Measurements from ENCODE around the gene MED9. TPM values are rescaled to one million over a fixed set of nuclear protein-coding genes. Genes with fewer than 3 reads are reported as not detected.

MED9 gene
- total and polyA plus RNA-seq, 9 of the 15 experiments (the other 6 are each of a cell fraction or from before 2014, with no cell fraction given): 2.2 to 15.8 (median 12.7) TPM

DNA sequence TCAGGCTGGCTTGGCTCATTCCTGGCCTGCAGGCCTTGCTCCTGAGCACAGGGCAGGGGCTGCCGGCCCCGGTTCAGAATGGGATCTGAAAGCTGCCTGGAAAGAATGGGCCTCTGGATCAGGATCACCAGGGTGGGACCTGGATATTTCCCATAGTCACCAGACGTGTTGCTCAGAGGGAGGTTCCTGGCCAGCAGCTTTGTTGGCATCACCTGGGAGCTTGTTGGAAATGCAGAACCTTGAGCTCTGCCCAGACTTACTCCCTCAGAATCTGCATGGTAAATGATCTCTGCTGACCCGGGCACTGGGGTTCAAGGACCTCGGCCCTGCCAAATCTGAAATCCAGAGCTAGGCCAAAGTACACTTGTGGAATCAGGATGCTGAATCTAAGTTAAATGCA, 29.5 kb upstream of the MED9 start:
- FAIRE-seq (no peak), DNase-seq (ENCODE audit: extremely low read depth in 1 of 4, low spot score in 3 of 4) (no peak), ATAC-seq (no peak)
- Histone ChIP-seq H2AFZ (ENCODE audit: low read depth, low read length) (no peak overlapping the region), H3K9ac (ENCODE audit: insufficient read depth in 1 of 2, low read depth in 2 of 2, low read length in 2 of 2) (no peak overlapping the region), H3K4me1 (replicated peaks in 1 of 2; ENCODE audit: control insufficient read depth in 2 of 2, insufficient read depth in 2 of 2, low read length in 2 of 2) (no peaks in the 10 kb centered on the region), H3K9me1 (ENCODE audit: control insufficient read depth, insufficient read depth, low read length) (no peaks in the 10 kb centered on the region), H3K36me3 (ENCODE audit: control insufficient read depth, insufficient read depth, low read length) (no peaks in the 10 kb centered on the region), H3K9me3 (replicated peaks; ENCODE audit: control insufficient read depth, insufficient read depth, low read depth, low read length) (no peaks in the 10 kb centered on the region; the same call in 1 of the 2 replicates), H3K27ac (ENCODE audit: extremely low read depth, low read depth, low read length) (no peak overlapping the region), H3K4me3 (no peak overlapping the region), H4K20me1 (replicated peaks; ENCODE audit: control insufficient read depth, insufficient read depth, low read length) (no peaks in the 10 kb centered on the region), H3K27me3 (ENCODE audit: control insufficient read depth in 2 of 2, insufficient read depth in 2 of 2, low read length in 2 of 2) (peaks cover 16 to 56% of the 10 kb centered on the region in 2 experiments; a peak in 4 of 5 replicates), H3K4me2 (ENCODE audit: insufficient read depth, low read length) (no peak overlapping the region), H3K79me2 (ENCODE audit: control insufficient read depth, insufficient read depth, low read length) (no peaks in the 10 kb centered on the region)
- ChIA-PET CTCF (ENCODE audit: low intra/inter-chr PET ratio) (no interaction called here), POLR2A (interaction anchor here (0.7 to 0.9 kb wide), 2 partner anchors 25 to 69 kb away, joined by 3 read pairs; no protein-coding TSS in a partner anchor)
- WGBS (ENCODE audit: insufficient coverage, low coverage, missing lambda C conversion rate): 0% methylated on average over 5 of the region's 5 CpGs
- in situ Hi-C loops (cut with MboI) (no loop called here), intact Hi-C loops (cut with micrococcal nuclease) (loop anchor here (5.0 kb wide), 1 partner anchor 90 kb away; no protein-coding TSS in a partner anchor)
- BruUV-seq (replicated peaks): no TSS peak
- TF ChIP-seq GABPB1 (CRISPR knock-in tag; IDR thresholded peaks at IDR 0.05): no peak
- no peak for TF ChIP-seq STAG1 (CRISPR knock-in tag; IDR thresholded peaks at IDR 0.05; ENCODE audit: borderline replicate concordance)
- TF ChIP-seq, protein P1, sequence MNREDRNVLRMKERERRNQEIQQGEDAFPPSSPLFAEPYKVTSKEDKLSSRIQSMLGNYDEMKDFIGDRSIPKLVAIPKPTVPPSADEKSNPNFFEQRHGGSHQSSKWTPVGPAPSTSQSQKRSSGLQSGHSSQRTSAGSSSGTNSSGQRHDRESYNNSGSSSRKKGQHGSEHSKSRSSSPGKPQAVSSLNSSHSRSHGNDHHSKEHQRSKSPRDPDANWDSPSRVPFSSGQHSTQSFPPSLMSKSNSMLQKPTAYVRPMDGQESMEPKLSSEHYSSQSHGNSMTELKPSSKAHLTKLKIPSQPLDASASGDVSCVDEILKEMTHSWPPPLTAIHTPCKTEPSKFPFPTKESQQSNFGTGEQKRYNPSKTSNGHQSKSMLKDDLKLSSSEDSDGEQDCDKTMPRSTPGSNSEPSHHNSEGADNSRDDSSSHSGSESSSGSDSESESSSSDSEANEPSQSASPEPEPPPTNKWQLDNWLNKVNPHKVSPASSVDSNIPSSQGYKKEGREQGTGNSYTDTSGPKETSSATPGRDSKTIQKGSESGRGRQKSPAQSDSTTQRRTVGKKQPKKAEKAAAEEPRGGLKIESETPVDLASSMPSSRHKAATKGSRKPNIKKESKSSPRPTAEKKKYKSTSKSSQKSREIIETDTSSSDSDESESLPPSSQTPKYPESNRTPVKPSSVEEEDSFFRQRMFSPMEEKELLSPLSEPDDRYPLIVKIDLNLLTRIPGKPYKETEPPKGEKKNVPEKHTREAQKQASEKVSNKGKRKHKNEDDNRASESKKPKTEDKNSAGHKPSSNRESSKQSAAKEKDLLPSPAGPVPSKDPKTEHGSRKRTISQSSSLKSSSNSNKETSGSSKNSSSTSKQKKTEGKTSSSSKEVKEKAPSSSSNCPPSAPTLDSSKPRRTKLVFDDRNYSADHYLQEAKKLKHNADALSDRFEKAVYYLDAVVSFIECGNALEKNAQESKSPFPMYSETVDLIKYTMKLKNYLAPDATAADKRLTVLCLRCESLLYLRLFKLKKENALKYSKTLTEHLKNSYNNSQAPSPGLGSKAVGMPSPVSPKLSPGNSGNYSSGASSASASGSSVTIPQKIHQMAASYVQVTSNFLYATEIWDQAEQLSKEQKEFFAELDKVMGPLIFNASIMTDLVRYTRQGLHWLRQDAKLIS (CRISPR knock-in tag; IDR thresholded peaks at IDR 0.05): no peak
- TF ChIP-seq NR3C1 (CRISPR knock-in tag; IDR thresholded peaks at IDR 0.05): no peak
- TF ChIP-seq ETV1 (tag; conservative IDR thresholded peaks at IDR 0.05; ENCODE audit: low read depth): no peak
- no peak for TF ChIP-seq SIN3B (IDR thresholded peaks at IDR 0.05; ENCODE audit: low read depth)
- no peak for TF ChIP-seq ZNF431 (CRISPR knock-in tag; IDR thresholded peaks at IDR 0.05)
- no peak for TF ChIP-seq ETS2 (tag; IDR thresholded peaks at IDR 0.05; ENCODE audit: borderline replicate concordance, poor library complexity, severe bottlenecking)
- no peak for TF ChIP-seq ZNF143 (CRISPR knock-in tag; IDR thresholded peaks at IDR 0.05)
- no peak for TF ChIP-seq ARID2 (IDR thresholded peaks at IDR 0.05)
- no peak for TF ChIP-seq ADNP (tag; IDR thresholded peaks at IDR 0.05)
- no peak for TF ChIP-seq ZNF780A (CRISPR knock-in tag; IDR thresholded peaks at IDR 0.05)
- no peak for TF ChIP-seq SNIP1 (IDR thresholded peaks at IDR 0.05; ENCODE audit: low read depth)

All from K562 (cell line).